PFSK-1 (cell line): ENCODE data around the gene YIF1B.

Experiments
- REST ChIP-seq, 2 experiments: IDR thresholded peaks; 2 replicates each; pipeline versions ENCODE4 v1.6.1 to v1.8.0; 2011 to 2012; ENCODE audit warnings: low read depth in 2 of 2, low read length in 2 of 2, control low read depth in 1 of 2, inconsistent platforms in 1 of 2, mild to moderate bottlenecking in 1 of 2, moderate library complexity in 1 of 2; ENCODE audit not compliant: insufficient read depth in 1 of 2
- SIN3A ChIP-seq: IDR thresholded peaks from 2 replicates; pipeline ENCODE4 v1.6.1; 2012; ENCODE audit warnings: mild to moderate bottlenecking, low read length, moderate library complexity, borderline replicate concordance; ENCODE audit not compliant: insufficient read depth
- TAF1 ChIP-seq: IDR thresholded peaks from 2 replicates; pipeline ENCODE4 v1.6.1; 2012; ENCODE audit warnings: low read length, control low read depth, borderline replicate concordance; ENCODE audit not compliant: insufficient read depth

GRCh38 chr19:38307597-38307996 lies 8.2 kb downstream of the YIF1B start:
- TF ChIP-seq TAF1: no peak
- no peak for TF ChIP-seq SIN3A
- no peak for TF ChIP-seq REST (IDR thresholded peaks at IDR 0.05; ENCODE audit: insufficient read depth in 1 of 2, low read depth in 2 of 2, low read length in 2 of 2)
